ENCODE results near the gene VSTM2B. TPM values are rescaled to one million over a fixed set of nuclear protein-coding genes. Genes with fewer than 3 reads are reported as not detected.

The VSTM2B gene
- total and polyA plus RNA-seq, 2 experiments from 2014 or later: 0.47 to 1.1 TPM

GRCh38 chr19:29603308-29603707 is 77.5 kb downstream of the VSTM2B start:
- Histone ChIP-seq H2AFZ (no peak overlapping the region), H4K20me1 (ENCODE audit: insufficient read depth, poor library complexity, severe bottlenecking) (no peaks in the 10 kb centered on the region), H3K4me3 (no peak overlapping the region), H3K79me2 (peaks cover 16% of the 10 kb centered on the region), H3K36me3 (replicated peaks; ENCODE audit: insufficient read depth, low read depth) (no peaks in the 10 kb centered on the region), H3K4me2 (no peak overlapping the region), H3K9me3 (ENCODE audit: low read depth) (no peaks in the 10 kb centered on the region), H3K27ac (no peak overlapping the region), H3K9me2 (replicated peaks; ENCODE audit: insufficient read depth) (no peaks in the 10 kb centered on the region), H3K27me3 (no peaks in the 10 kb centered on the region), H3K4me1 (ENCODE audit: insufficient read depth) (peaks cover 10% of the 10 kb centered on the region)
- WGBS (ENCODE audit: low lambda C conversion rate, missing lambda C conversion rate): 58% methylated on average over 5 of the region's 5 CpGs
- TF ChIP-seq EZH2 (IDR thresholded peaks at IDR 0.05; ENCODE audit: borderline replicate concordance) (no peak), CTCF (IDR thresholded peaks at IDR 0.05; ENCODE audit: poor library complexity) (no peak), EZH2phosphoT487 (IDR thresholded peaks at IDR 0.05; ENCODE audit: low read depth, severe bottlenecking, unreplicated experiment) (no peak)
- DNase-seq (ENCODE audit: low spot score): no peak

GRCh38 chr19:29605653-29606419 is 80.0 kb downstream of the VSTM2B start, which contains the start of gene POP4:
Gene POP4 (plus strand): TSS chr19:29606283. CDS start chr19:29606319, 36 bp downstream.
- peak within 1 kb of the TSS; percentile 85 for H2AFZ ChIP-seq
- under 1% methylated on average over 47 of the region's 47 CpGs for WGBS (ENCODE audit: low lambda C conversion rate, missing lambda C conversion rate)

GRCh38 chr19:29606420-29606747 is 80.6 kb downstream of the VSTM2B start:
- Histone ChIP-seq H3K4me2 (peak overlapping the region; percentile 91), H3K27ac (peak overlapping the region; percentile 36), H3K27me3 (no peaks in the 10 kb centered on the region), H3K4me3 (peak overlapping the region; percentile 65), H2AFZ (peak overlapping the region; percentile 85), H3K79me2 (peaks cover 16% of the 10 kb centered on the region), H3K9me2 (replicated peaks; ENCODE audit: insufficient read depth) (no peaks in the 10 kb centered on the region), H3K9me3 (ENCODE audit: low read depth) (no peaks in the 10 kb centered on the region), H3K4me1 (ENCODE audit: insufficient read depth) (peaks cover 10% of the 10 kb centered on the region), H4K20me1 (ENCODE audit: insufficient read depth, poor library complexity, severe bottlenecking) (no peaks in the 10 kb centered on the region), H3K36me3 (replicated peaks; ENCODE audit: insufficient read depth, low read depth) (no peaks in the 10 kb centered on the region)
- TF ChIP-seq CTCF (IDR thresholded peaks at IDR 0.05; ENCODE audit: poor library complexity) (no peak), EZH2phosphoT487 (IDR thresholded peaks at IDR 0.05; ENCODE audit: low read depth, severe bottlenecking, unreplicated experiment) (no peak), EZH2 (IDR thresholded peaks at IDR 0.05; ENCODE audit: borderline replicate concordance) (no peak)
- DNase-seq (ENCODE audit: low spot score): no peak
- WGBS (ENCODE audit: low lambda C conversion rate, missing lambda C conversion rate): 7% methylated on average over 12 of the region's 12 CpGs

More at GRCh38 chr19:29605653-29606419, 80.0 kb downstream of the VSTM2B start, which contains the start of gene POP4:
- Histone ChIP-seq H3K9me2 (replicated peaks; ENCODE audit: insufficient read depth) (no peaks in the 10 kb centered on the region), H3K9me3 (ENCODE audit: low read depth) (no peaks in the 10 kb centered on the region), H4K20me1 (ENCODE audit: insufficient read depth, poor library complexity, severe bottlenecking) (no peaks in the 10 kb centered on the region), H3K4me1 (ENCODE audit: insufficient read depth) (peaks cover 10% of the 10 kb centered on the region), H3K27ac (peak within 1 kb of the TSS; percentile 96), H3K79me2 (peaks cover 16% of the 10 kb centered on the region), H3K36me3 (replicated peaks; ENCODE audit: insufficient read depth, low read depth) (no peaks in the 10 kb centered on the region), H3K27me3 (no peaks in the 10 kb centered on the region), H3K4me3 (peak within 1 kb of the TSS; percentile 79), H3K4me2 (peak within 1 kb of the TSS; percentile 91)
- DNase-seq (ENCODE audit: low spot score): peak; percentile 99
- no peak for TF ChIP-seq EZH2phosphoT487 (IDR thresholded peaks at IDR 0.05; ENCODE audit: low read depth, severe bottlenecking, unreplicated experiment)
- no peak for TF ChIP-seq CTCF (IDR thresholded peaks at IDR 0.05; ENCODE audit: poor library complexity)
- no peak for TF ChIP-seq EZH2 (IDR thresholded peaks at IDR 0.05; ENCODE audit: borderline replicate concordance)
